Measurements from ENCODE around the gene AKR7A3.

GRCh38 chr1:19257178-19257914, 31.2 kb downstream of the AKR7A3 start:
- TF ChIP-seq ZNF274 (IDR thresholded peaks at IDR 0.05; ENCODE audit: low read depth, low read length) (no peak), YY1 (IDR thresholded peaks at IDR 0.05; ENCODE audit: insufficient read depth, insufficient read length) (no peak), SUZ12 (IDR thresholded peaks at IDR 0.05; ENCODE audit: extremely low read depth, insufficient read depth, insufficient read length) (no peak)
